ENCODE data around the gene PANX2. TPM values are rescaled to one million over a fixed set of nuclear protein-coding genes. Genes with fewer than 3 reads are reported as not detected.
A peak's percentile ranks its signal among the peaks of the same experiment; 100 is the strongest.

The PANX2 gene
- total and polyA plus RNA-seq, 2 of the 4 experiments (the other 2 are of a cell fraction) = 0.18 to 1.7 TPM

DNA sequence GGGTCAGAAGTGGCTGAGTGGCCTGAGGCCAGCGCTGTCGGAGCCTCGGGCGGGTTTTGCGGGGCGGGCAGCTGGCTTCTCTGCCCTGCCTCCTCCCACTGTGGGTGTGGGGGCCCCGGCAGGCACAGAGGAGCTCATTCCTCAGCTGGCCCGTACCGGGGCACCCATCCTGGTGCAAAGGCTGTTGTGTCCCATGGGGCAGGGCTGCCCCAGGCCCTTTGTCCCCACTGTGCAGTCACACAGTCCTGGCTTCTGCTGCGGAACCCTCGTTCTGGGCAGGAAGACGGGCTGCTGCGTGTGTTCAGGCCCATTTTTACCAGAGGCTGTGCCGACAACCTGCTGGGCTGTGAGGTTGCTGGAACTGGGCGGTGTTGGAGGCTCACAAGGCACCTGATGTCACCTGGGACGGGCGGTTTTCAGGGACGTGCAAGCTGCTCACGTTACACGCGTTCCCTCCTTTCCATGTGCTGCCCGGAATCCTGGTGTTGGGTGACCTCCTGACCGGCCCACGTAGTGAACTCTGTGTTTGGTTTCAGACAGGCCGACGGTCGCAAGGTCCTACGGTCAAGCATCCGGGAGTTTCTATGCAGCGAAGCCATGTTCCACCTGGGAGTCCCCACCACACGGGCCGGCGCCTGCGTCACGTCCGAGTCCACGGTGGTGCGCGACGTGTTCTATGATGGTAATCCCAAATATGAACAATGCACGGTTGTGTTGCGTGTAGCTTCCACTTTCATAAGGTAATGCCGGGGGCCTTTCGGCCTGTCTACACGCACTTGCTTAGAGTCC, 35.4 kb downstream of the PANX2 start:
- no peak overlapping the region for H3K4me2 ChIP-seq (ENCODE audit: low read depth, low read length)
- H3K14ac ChIP-seq (replicated peaks; ENCODE audit: low read depth, low read length) = no peak overlapping the region
- TF ChIP-seq BHLHE40 (IDR thresholded peaks at IDR 0.05; ENCODE audit: low read depth, low read length) (no peak), MAZ (IDR thresholded peaks at IDR 0.05; ENCODE audit: borderline replicate concordance, low read depth, low read length) (no peak), RFX5 (IDR thresholded peaks at IDR 0.05; ENCODE audit: low read depth, low read length) (no peak), NFE2L2 (IDR thresholded peaks at IDR 0.05; ENCODE audit: low read depth, low read length) (no peak), RCOR1 (IDR thresholded peaks at IDR 0.05; ENCODE audit: insufficient replicate concordance, low read length) (no peak), SMC3 (IDR thresholded peaks at IDR 0.05; ENCODE audit: low read depth, low read length) (no peak), MXI1 (IDR thresholded peaks at IDR 0.05; ENCODE audit: borderline replicate concordance, low read depth, low read length) (no peak), FOS (IDR thresholded peaks at IDR 0.05; ENCODE audit: low read depth, low read length) (no peak), USF2 (IDR thresholded peaks at IDR 0.05; ENCODE audit: low read depth, low read length) (no peak)
- TF ChIP-seq, protein P1, sequence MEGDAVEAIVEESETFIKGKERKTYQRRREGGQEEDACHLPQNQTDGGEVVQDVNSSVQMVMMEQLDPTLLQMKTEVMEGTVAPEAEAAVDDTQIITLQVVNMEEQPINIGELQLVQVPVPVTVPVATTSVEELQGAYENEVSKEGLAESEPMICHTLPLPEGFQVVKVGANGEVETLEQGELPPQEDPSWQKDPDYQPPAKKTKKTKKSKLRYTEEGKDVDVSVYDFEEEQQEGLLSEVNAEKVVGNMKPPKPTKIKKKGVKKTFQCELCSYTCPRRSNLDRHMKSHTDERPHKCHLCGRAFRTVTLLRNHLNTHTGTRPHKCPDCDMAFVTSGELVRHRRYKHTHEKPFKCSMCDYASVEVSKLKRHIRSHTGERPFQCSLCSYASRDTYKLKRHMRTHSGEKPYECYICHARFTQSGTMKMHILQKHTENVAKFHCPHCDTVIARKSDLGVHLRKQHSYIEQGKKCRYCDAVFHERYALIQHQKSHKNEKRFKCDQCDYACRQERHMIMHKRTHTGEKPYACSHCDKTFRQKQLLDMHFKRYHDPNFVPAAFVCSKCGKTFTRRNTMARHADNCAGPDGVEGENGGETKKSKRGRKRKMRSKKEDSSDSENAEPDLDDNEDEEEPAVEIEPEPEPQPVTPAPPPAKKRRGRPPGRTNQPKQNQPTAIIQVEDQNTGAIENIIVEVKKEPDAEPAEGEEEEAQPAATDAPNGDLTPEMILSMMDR (conservative IDR thresholded peaks at IDR 0.05; ENCODE audit: low read depth, low read length) = no peak
- peak overlapping the region; percentile 44 for H2AFZ ChIP-seq (replicated peaks; ENCODE audit: low read length, poor library complexity)
- peaks cover 39% of the 10 kb centered on the region for H4K20me1 ChIP-seq (ENCODE audit: insufficient read depth, low read length)
- intact Hi-C loops (cut with micrococcal nuclease) = loop anchor here (10.0 kb wide), 1 partner anchor 231 kb away; no protein-coding TSS in a partner anchor
- CTCF ChIA-PET = no interaction called here
- in situ Hi-C loops (cut with MboI; ENCODE audit: low sequenced_read_pairs) = loop anchor here (25.0 kb wide), 1 partner anchor 394 kb away; no protein-coding TSS in a partner anchor
- no peak overlapping the region for H4K5ac ChIP-seq (ENCODE audit: low read depth, low read length)
- DNase-seq (no peak), ATAC-seq (ENCODE audit: low read depth) (no peak)
- no peak overlapping the region for H4K91ac ChIP-seq (ENCODE audit: insufficient read depth, low read depth, low read length)
- H3K9ac ChIP-seq (ENCODE audit: low read depth, low read length) = no peak overlapping the region
- H3K56ac ChIP-seq (ENCODE audit: extremely low read depth, insufficient read depth, low read length) = no peak overlapping the region
- no peak overlapping the region for H3K4ac ChIP-seq (ENCODE audit: low read depth, low read length)
- H3K27me3 ChIP-seq (ENCODE audit: control insufficient read depth, insufficient read depth, low read length) = no peaks in the 10 kb centered on the region
- no peak overlapping the region for H2BK5ac ChIP-seq (ENCODE audit: low read depth, low read length, poor library complexity, severe bottlenecking)
- no TSS peak for BruUV-seq (replicated peaks)
- POLR2A ChIA-PET (ENCODE audit: unreplicated experiment) = no interaction called here
- no peak overlapping the region for H2BK120ac ChIP-seq (ENCODE audit: low read depth, low read length)
- no peak overlapping the region for H3K23ac ChIP-seq (ENCODE audit: low read depth, low read length)
- no peak overlapping the region for H2AK5ac ChIP-seq (ENCODE audit: low read depth, low read length)
- H3K9me1 ChIP-seq (ENCODE audit: insufficient read depth, low read length) = 0 out of 2 replicates have a peak, but pooled peaks cover 2% of the 10 kb centered on the region
- peaks cover 33% of the 10 kb centered on the region for H3K36me3 ChIP-seq (ENCODE audit: control insufficient read depth, insufficient read depth, low read length)
- no peak overlapping the region for H2BK15ac ChIP-seq (ENCODE audit: low read depth, low read length)
- no peak overlapping the region for H3K27ac ChIP-seq (ENCODE audit: insufficient read depth, low read length)
- dilution Hi-C loops (cut with HindIII; ENCODE audit: low sequenced_read_pairs, unreplicated experiment) = no loop called here
- peaks cover 4% of the 10 kb centered on the region; the same call in 1 of the 2 replicates for H3K4me1 ChIP-seq (ENCODE audit: control insufficient read depth, insufficient read depth, low read length)
- H2BK20ac ChIP-seq (ENCODE audit: low read depth, low read length) = no peak overlapping the region
- 95% methylated on average over 26 of the region's 45 CpGs; no CpG with 5 or more reads in 1 of the 2 experiments for WGBS, 2 experiments (ENCODE audit: extremely low coverage in 2 of 2, insufficient read length in 1 of 2)
- no peak overlapping the region for H4K8ac ChIP-seq (ENCODE audit: low read depth in 2 of 2, low read length in 2 of 2)
- H3K4me3 ChIP-seq (ENCODE audit: insufficient read depth, low read depth, low read length) = no peak overlapping the region
- H3K18ac ChIP-seq (ENCODE audit: low read depth, low read length) = no peak overlapping the region
- H3K79me1 ChIP-seq (ENCODE audit: low read depth in 1 of 2, low read length in 2 of 2) = peaks cover 34 to 74% of the 10 kb centered on the region in 2 experiments
- no peaks in the 10 kb centered on the region for H3K9me3 ChIP-seq (ENCODE audit: control insufficient read depth, insufficient read depth, low read length)
- H2AK9ac ChIP-seq (replicated peaks; ENCODE audit: low read depth, low read length, poor library complexity) = no peak overlapping the region

Data from IMR-90 (cell line).